ENCODE data around the gene GID8.

- TF ChIP-seq PRMT5 (CRISPR knock-in tag; IDR thresholded peaks at IDR 0.05): no peak
- TF ChIP-seq POLR2AphosphoS5 (IDR thresholded peaks at IDR 0.05; ENCODE audit: control insufficient read depth, insufficient read depth, low read depth, low read length): no peak
- no peak for TF ChIP-seq MAX (CRISPR knock-in tag; IDR thresholded peaks at IDR 0.05)
- TF ChIP-seq USF2 (CRISPR knock-in tag; IDR thresholded peaks at IDR 0.05): no peak
- no peak for TF ChIP-seq CTCF (IDR thresholded peaks at IDR 0.05 in 2 of 3, conservative IDR thresholded peaks at IDR 0.05 in 1 of 3; ENCODE audit: insufficient read depth in 2 of 3, low read depth in 1 of 3, low read length in 3 of 3)
- no peak for TF ChIP-seq SIN3A (IDR thresholded peaks at IDR 0.05; ENCODE audit: borderline replicate concordance in 2 of 2, control insufficient read depth in 1 of 2, low read depth in 2 of 2, low read length in 2 of 2)
- TF ChIP-seq GATA2 (CRISPR knock-in tag; IDR thresholded peaks at IDR 0.05): no peak
- TF ChIP-seq JUND (IDR thresholded peaks at IDR 0.05; ENCODE audit: borderline replicate concordance, low read depth, low read length): no peak
- TF ChIP-seq JUND (tag; IDR thresholded peaks at IDR 0.05; ENCODE audit: borderline replicate concordance, low read depth, low read length): no peak
- no peak for TF ChIP-seq THRB (CRISPR knock-in tag; conservative IDR thresholded peaks at IDR 0.05)
Observed at GRCh38 chr20:62906209-62906608, 31.7 kb upstream of the GID8 start.
